ENCODE measurements around the gene VCP. TPM values are rescaled to one million over a fixed set of nuclear protein-coding genes. Genes with fewer than 3 reads are reported as not detected.
"Not testable (repeated sequence)": the region's sequence is repeated elsewhere in the genome, so short reads cannot be mapped to it uniquely, and the experiment has no call there.

VCP gene
- total and polyA plus RNA-seq, 2 experiments from 2014 or later = 226 to 338 TPM

DNA sequence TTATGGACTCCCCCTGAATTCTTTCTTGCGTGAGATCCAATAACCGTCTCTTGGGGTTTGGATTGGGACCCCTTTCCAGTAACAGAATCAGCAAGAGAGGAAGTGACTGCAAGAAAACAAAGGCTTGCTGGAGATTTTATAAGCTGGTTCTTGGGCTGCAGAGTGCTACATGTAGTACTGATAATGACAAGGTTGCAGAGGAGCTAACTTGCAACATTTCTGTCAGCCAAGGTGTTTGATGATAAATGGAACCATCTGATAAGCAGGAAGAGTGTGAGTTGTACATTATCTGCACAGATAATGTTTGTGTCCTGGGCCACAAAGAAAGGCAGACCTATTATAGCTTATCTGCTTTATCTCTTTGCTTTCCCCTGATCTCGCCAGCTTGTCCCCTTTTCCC lies 45.8 kb downstream of the VCP start:
- no peaks in the 10 kb centered on the region for H3K27me3 ChIP-seq
- no peak overlapping the region for H3K4me3 ChIP-seq
- peak overlapping the region; percentile 54 for H3K27ac ChIP-seq
- H3K4me1 ChIP-seq (ENCODE audit: low read depth) = peaks cover 16% of the 10 kb centered on the region
- H3K9me3 ChIP-seq (ENCODE audit: low read depth) = no peaks in the 10 kb centered on the region
- no peak for TF ChIP-seq CTCF (IDR thresholded peaks at IDR 0.05; ENCODE audit: low read depth, low read length)
- no peaks in the 10 kb centered on the region for H3K36me3 ChIP-seq
- peak in 1 of 2 donors; percentile 33 for DNase-seq (ENCODE audit: low read depth in 1 of 2, low spot score in 1 of 2)

GRCh38 chr9:35023443-35023842 lies 49.0 kb downstream of the VCP start:
- not testable (repeated sequence) for H3K27me3 ChIP-seq; H3K27ac ChIP-seq; H3K36me3 ChIP-seq; H3K9me3 ChIP-seq (ENCODE audit: low read depth); DNase-seq (ENCODE audit: low read depth in 1 of 2, low spot score in 1 of 2); H3K4me3 ChIP-seq
- peaks cover 19% of the 10 kb centered on the region for H3K4me1 ChIP-seq (ENCODE audit: low read depth)

- no peak overlapping the region for H3K4me3 ChIP-seq
- DNase-seq (ENCODE audit: low read depth in 1 of 2, low spot score in 1 of 2) = no peak
- no peak overlapping the region for H3K27ac ChIP-seq
- TF ChIP-seq CTCF (IDR thresholded peaks at IDR 0.05; ENCODE audit: low read depth, low read length) = no peak
- H3K36me3 ChIP-seq = peaks cover 19% of the 10 kb centered on the region
- no peaks in the 10 kb centered on the region for H3K27me3 ChIP-seq
- no peaks in the 10 kb centered on the region for H3K4me1 ChIP-seq (ENCODE audit: low read depth)
- H3K9me3 ChIP-seq (ENCODE audit: low read depth) = no peaks in the 10 kb centered on the region
Measured at GRCh38 chr9:35014517-35014916, 57.9 kb downstream of the VCP start.

DNA sequence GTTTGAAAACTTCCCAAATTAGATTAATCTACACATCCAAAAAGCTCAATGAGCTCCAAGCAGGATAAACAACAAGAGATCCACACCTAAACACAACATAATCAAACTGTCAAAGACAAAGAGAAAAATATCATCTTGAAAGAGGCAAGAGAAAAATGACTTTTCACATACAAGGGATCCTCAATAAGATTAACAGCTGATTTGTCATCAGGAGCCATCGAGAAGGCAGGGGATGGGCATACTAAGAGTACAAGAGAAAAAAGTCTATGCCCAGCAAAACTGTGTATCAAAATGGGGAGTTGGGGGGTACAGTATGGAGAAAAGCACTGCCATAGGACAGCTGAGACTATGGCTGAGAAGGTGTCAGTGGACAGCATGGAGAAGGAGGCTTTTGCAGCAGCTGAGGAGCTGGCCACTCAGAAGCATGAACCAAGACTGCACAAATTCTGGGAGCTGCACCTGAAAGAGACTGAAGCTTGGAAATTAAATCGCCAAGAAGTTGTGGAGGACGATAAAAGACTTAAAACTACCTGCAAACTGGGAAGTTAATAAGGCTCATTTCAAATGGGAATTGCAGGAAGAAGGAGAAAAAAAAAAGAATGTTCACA lies 62.0 kb downstream of the VCP start:
- Histone ChIP-seq H3K36me3 (peaks cover 13% of the 10 kb centered on the region), H3K27me3 (no peaks in the 10 kb centered on the region), H3K4me3 (no peak overlapping the region), H3K4me1 (ENCODE audit: low read depth) (no peaks in the 10 kb centered on the region), H3K27ac (no peak overlapping the region), H3K9me3 (ENCODE audit: low read depth) (no peaks in the 10 kb centered on the region)
- DNase-seq (ENCODE audit: low read depth in 1 of 2, low spot score in 1 of 2) = no peak
- no peak for TF ChIP-seq CTCF (IDR thresholded peaks at IDR 0.05; ENCODE audit: low read depth, low read length)

Other genes starting within 250 kb of the VCP start
- 1.1 and 2.9 TPM in 2 replicates for gene PHF24, start 114.3 kb downstream of the VCP start, total RNA-seq
- gene PHF24, start 114.3 kb downstream of the VCP start, polyA plus RNA-seq = 0.95 and 1.4 TPM in 2 replicates
- gene DNAJB5, start 82.9 kb downstream of the VCP start, total RNA-seq = 39.0 and 44.1 TPM in 2 replicates
- gene DNAJB5, start 82.9 kb downstream of the VCP start, polyA plus RNA-seq = 24.6 and 32.2 TPM in 2 replicates
- gene FANCG, start 7.3 kb upstream of the VCP start, total RNA-seq = 22.8 and 32.8 TPM in 2 replicates
- 31.7 and 46.5 TPM in 2 replicates for gene FANCG, start 7.3 kb upstream of the VCP start, polyA plus RNA-seq
- gene PIGO, start 24.0 kb upstream of the VCP start, total RNA-seq = 23.6 and 26.9 TPM in 2 replicates
- gene PIGO, start 24.0 kb upstream of the VCP start, polyA plus RNA-seq = 35.1 and 36.0 TPM in 2 replicates
- 151 TPM in 2 replicates for gene STOML2, start 30.5 kb upstream of the VCP start, total RNA-seq
- 201 and 219 TPM in 2 replicates for gene STOML2, start 30.5 kb upstream of the VCP start, polyA plus RNA-seq
- 31.3 and 46.0 TPM in 2 replicates for gene ATOSB, start 43.2 kb upstream of the VCP start, total RNA-seq
- gene ATOSB, start 43.2 kb upstream of the VCP start, polyA plus RNA-seq = 25.5 and 29.5 TPM in 2 replicates
- 36.6 and 43.7 TPM in 2 replicates for gene UNC13B, start 89.4 kb upstream of the VCP start, total RNA-seq
- 16.3 and 23.1 TPM in 2 replicates for gene UNC13B, start 89.4 kb upstream of the VCP start, polyA plus RNA-seq

All from cardiac muscle cell (in vitro differentiated cells and primary cell).